ENCODE results near the gene CCDC178. TPM values are rescaled to one million over a fixed set of nuclear protein-coding genes. Genes with fewer than 3 reads are reported as not detected.
"Not testable (repeated sequence)": the region's sequence is repeated elsewhere in the genome, so short reads cannot be mapped to it uniquely, and the experiment has no call there.

Gene CCDC178
- total RNA-seq, 1 experiment from 2014 or later = 0.13 TPM

- in situ Hi-C loops (cut with HindIII; ENCODE audit: low pct_unique_long_range_greater_than_20kb, low sequenced_read_pairs); DNase-seq (ENCODE audit: low read depth, low spot score): not testable (repeated sequence)
These were observed 41.6 kb downstream of the CCDC178 start for GRCh38 chr18:33398939-33399338.

GRCh38 chr18:33375829-33376228 lies 64.7 kb downstream of the CCDC178 start:
- in situ Hi-C loops (cut with HindIII; ENCODE audit: low pct_unique_long_range_greater_than_20kb, low sequenced_read_pairs) = no loop called here
- DNase-seq (ENCODE audit: low read depth, low spot score) = no peak

- in situ Hi-C loops (cut with HindIII; ENCODE audit: low pct_unique_long_range_greater_than_20kb, low sequenced_read_pairs) = no loop called here
- no peak for DNase-seq (ENCODE audit: low read depth, low spot score)
These were observed 68.1 kb downstream of the CCDC178 start for GRCh38 chr18:33372442-33372841.

- in situ Hi-C loops (cut with HindIII; ENCODE audit: low pct_unique_long_range_greater_than_20kb, low sequenced_read_pairs) = no loop called here
- DNase-seq (ENCODE audit: low read depth, low spot score) = no peak
These were observed 70.6 kb downstream of the CCDC178 start for GRCh38 chr18:33369711-33370449.

- DNase-seq (ENCODE audit: low read depth, low spot score) = no peak
- in situ Hi-C loops (cut with HindIII; ENCODE audit: low pct_unique_long_range_greater_than_20kb, low sequenced_read_pairs) = no loop called here
These were observed 83.8 kb downstream of the CCDC178 start for GRCh38 chr18:33356735-33357134.

GRCh38 chr18:33355756-33356155 lies 84.8 kb downstream of the CCDC178 start:
- DNase-seq (ENCODE audit: low read depth, low spot score) = no peak
- in situ Hi-C loops (cut with HindIII; ENCODE audit: low pct_unique_long_range_greater_than_20kb, low sequenced_read_pairs) = no loop called here

- in situ Hi-C loops (cut with HindIII; ENCODE audit: low pct_unique_long_range_greater_than_20kb, low sequenced_read_pairs) = no loop called here
- no peak for DNase-seq (ENCODE audit: low read depth, low spot score)
These were observed 85.3 kb downstream of the CCDC178 start for GRCh38 chr18:33355263-33355662.

- DNase-seq (ENCODE audit: low read depth, low spot score) = no peak
- in situ Hi-C loops (cut with HindIII; ENCODE audit: low pct_unique_long_range_greater_than_20kb, low sequenced_read_pairs) = no loop called here
These were observed 90.3 kb downstream of the CCDC178 start for GRCh38 chr18:33350256-33350655.

GRCh38 chr18:33339733-33340132 lies 100.8 kb downstream of the CCDC178 start:
- DNase-seq (ENCODE audit: low read depth, low spot score); in situ Hi-C loops (cut with HindIII; ENCODE audit: low pct_unique_long_range_greater_than_20kb, low sequenced_read_pairs): not testable (repeated sequence)

GRCh38 chr18:33334781-33335180 lies 105.7 kb downstream of the CCDC178 start:
- in situ Hi-C loops (cut with HindIII; ENCODE audit: low pct_unique_long_range_greater_than_20kb, low sequenced_read_pairs) = no loop called here
- DNase-seq (ENCODE audit: low read depth, low spot score) = no peak

GRCh38 chr18:33330711-33331110 lies 109.8 kb downstream of the CCDC178 start:
- in situ Hi-C loops (cut with HindIII; ENCODE audit: low pct_unique_long_range_greater_than_20kb, low sequenced_read_pairs) = no loop called here

GRCh38 chr18:33326975-33327374 lies 113.5 kb downstream of the CCDC178 start:
- in situ Hi-C loops (cut with HindIII; ENCODE audit: low pct_unique_long_range_greater_than_20kb, low sequenced_read_pairs) = no loop called here
- no peak for DNase-seq (ENCODE audit: low read depth, low spot score)

More at GRCh38 chr18:33330711-33331110, 109.8 kb downstream of the CCDC178 start:
- DNase-seq (ENCODE audit: low read depth, low spot score) = no peak

GRCh38 chr18:33317640-33318039 lies 122.9 kb downstream of the CCDC178 start:
- in situ Hi-C loops (cut with HindIII; ENCODE audit: low pct_unique_long_range_greater_than_20kb, low sequenced_read_pairs) = no loop called here
- no peak for DNase-seq (ENCODE audit: low read depth, low spot score)

GRCh38 chr18:33316146-33316587 lies 124.4 kb downstream of the CCDC178 start:
- no peak for DNase-seq (ENCODE audit: low read depth, low spot score)
- in situ Hi-C loops (cut with HindIII; ENCODE audit: low pct_unique_long_range_greater_than_20kb, low sequenced_read_pairs) = no loop called here

GRCh38 chr18:33307520-33307919 lies 133.0 kb downstream of the CCDC178 start:
- no peak for DNase-seq (ENCODE audit: low read depth, low spot score)
- in situ Hi-C loops (cut with HindIII; ENCODE audit: low pct_unique_long_range_greater_than_20kb, low sequenced_read_pairs) = no loop called here

- in situ Hi-C loops (cut with HindIII; ENCODE audit: low pct_unique_long_range_greater_than_20kb, low sequenced_read_pairs) = no loop called here
- no peak for DNase-seq (ENCODE audit: low read depth, low spot score)
These were observed 136.2 kb downstream of the CCDC178 start for GRCh38 chr18:33304277-33304676.

- in situ Hi-C loops (cut with HindIII; ENCODE audit: low pct_unique_long_range_greater_than_20kb, low sequenced_read_pairs) = no loop called here
- DNase-seq (ENCODE audit: low read depth, low spot score) = no peak
These were observed 149.0 kb downstream of the CCDC178 start for GRCh38 chr18:33291539-33291938.

- in situ Hi-C loops (cut with HindIII; ENCODE audit: low pct_unique_long_range_greater_than_20kb, low sequenced_read_pairs) = no loop called here
These were observed 152.3 kb downstream of the CCDC178 start for GRCh38 chr18:33288082-33288716.

GRCh38 chr18:33282709-33283333 lies 157.7 kb downstream of the CCDC178 start:
- in situ Hi-C loops (cut with HindIII; ENCODE audit: low pct_unique_long_range_greater_than_20kb, low sequenced_read_pairs) = no loop called here
- no peak for DNase-seq (ENCODE audit: low read depth, low spot score)

More at GRCh38 chr18:33288082-33288716, 152.3 kb downstream of the CCDC178 start:
- DNase-seq (ENCODE audit: low read depth, low spot score) = no peak
